ENCODE measurements around the gene KIAA1671. TPM values are rescaled to one million over a fixed set of nuclear protein-coding genes. Genes with fewer than 3 reads are reported as not detected.

KIAA1671 gene
- total RNA-seq, 1 experiment from 2014 or later: 12.8 TPM

DNA sequence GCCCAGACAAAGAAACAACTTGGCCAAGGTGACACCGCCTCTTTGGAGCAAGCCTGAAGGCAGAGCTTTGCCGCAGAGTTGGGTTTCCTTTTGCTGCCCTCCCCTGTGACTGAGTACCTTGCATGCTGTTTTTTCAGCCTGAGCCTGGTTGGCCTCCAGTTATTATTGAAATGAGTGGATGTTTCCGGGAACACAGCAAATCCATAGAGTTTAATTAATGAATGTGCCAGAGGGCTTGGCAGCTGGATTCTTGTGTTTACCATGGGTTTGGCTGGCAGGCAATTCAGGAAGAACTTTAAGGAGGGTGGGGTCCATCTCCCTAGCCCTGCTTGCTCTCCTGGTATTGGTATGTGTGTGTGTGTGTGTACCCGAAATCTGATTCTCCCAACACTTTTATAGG lies 181.5 kb downstream of the KIAA1671 start:
- no peak overlapping the region for H3K4me3 ChIP-seq (ENCODE audit: low read depth, low read length, poor library complexity, severe bottlenecking)
- no peaks in the 10 kb centered on the region for H3K27me3 ChIP-seq (replicated peaks; ENCODE audit: insufficient read depth, low read depth, low read length, poor library complexity)
- no peak for DNase-seq (ENCODE audit: low spot score)
- no peak overlapping the region for H3K27ac ChIP-seq (ENCODE audit: low read depth, low read length, poor library complexity, severe bottlenecking)
- TF ChIP-seq, protein P1, sequence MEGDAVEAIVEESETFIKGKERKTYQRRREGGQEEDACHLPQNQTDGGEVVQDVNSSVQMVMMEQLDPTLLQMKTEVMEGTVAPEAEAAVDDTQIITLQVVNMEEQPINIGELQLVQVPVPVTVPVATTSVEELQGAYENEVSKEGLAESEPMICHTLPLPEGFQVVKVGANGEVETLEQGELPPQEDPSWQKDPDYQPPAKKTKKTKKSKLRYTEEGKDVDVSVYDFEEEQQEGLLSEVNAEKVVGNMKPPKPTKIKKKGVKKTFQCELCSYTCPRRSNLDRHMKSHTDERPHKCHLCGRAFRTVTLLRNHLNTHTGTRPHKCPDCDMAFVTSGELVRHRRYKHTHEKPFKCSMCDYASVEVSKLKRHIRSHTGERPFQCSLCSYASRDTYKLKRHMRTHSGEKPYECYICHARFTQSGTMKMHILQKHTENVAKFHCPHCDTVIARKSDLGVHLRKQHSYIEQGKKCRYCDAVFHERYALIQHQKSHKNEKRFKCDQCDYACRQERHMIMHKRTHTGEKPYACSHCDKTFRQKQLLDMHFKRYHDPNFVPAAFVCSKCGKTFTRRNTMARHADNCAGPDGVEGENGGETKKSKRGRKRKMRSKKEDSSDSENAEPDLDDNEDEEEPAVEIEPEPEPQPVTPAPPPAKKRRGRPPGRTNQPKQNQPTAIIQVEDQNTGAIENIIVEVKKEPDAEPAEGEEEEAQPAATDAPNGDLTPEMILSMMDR (conservative IDR thresholded peaks at IDR 0.05; ENCODE audit: low read depth, low read length): no peak
- TF ChIP-seq EZH2 (IDR thresholded peaks at IDR 0.05; ENCODE audit: borderline replicate concordance, low read depth, low read length, poor library complexity, severe bottlenecking): no peak
- no peaks in the 10 kb centered on the region for H3K36me3 ChIP-seq (ENCODE audit: insufficient read depth, low read length, poor library complexity, severe bottlenecking)
- BruUV-seq (replicated peaks): no TSS peak
- intact Hi-C loops (cut with micrococcal nuclease; ENCODE audit: unreplicated experiment): no loop called here
- CTCF ChIA-PET: no interaction called here
- no peaks in the 10 kb centered on the region for H3K9me3 ChIP-seq (ENCODE audit: low read depth, low read length, poor library complexity, severe bottlenecking)
- H3K4me1 ChIP-seq (ENCODE audit: insufficient read depth, low read length, poor library complexity, severe bottlenecking): peaks cover 19% of the 10 kb centered on the region
- POLR2A ChIA-PET (ENCODE audit: low non-redundant PET): no interaction called here

DNA sequence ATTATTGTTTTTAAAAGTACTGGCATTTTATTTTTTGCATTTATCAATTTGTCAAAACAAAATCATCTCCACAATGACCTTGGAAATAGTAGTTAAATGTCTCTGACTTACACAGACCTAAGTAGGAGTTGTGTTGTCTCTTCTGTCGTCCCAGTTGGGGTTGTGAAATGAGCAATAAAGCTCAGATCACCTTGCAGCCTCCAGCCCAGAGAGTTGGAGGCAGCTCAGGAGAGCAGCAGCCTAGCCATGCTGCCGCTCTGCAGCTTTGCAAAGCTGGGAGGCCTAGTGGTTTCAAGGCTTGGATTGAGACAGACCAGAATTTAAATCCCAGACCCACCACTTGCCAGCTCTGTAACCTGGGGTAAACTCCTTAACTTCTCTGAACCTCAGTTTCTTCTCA lies 181.9 kb downstream of the KIAA1671 start:
- H3K4me3 ChIP-seq (ENCODE audit: low read depth, low read length, poor library complexity, severe bottlenecking): no peak overlapping the region
- no peaks in the 10 kb centered on the region for H3K36me3 ChIP-seq (ENCODE audit: insufficient read depth, low read length, poor library complexity, severe bottlenecking)
- no peak for DNase-seq (ENCODE audit: low spot score)
- ChIA-PET POLR2A (ENCODE audit: low non-redundant PET) (no interaction called here), CTCF (no interaction called here)
- H3K27ac ChIP-seq (ENCODE audit: low read depth, low read length, poor library complexity, severe bottlenecking): no peak overlapping the region
- H3K9me3 ChIP-seq (ENCODE audit: low read depth, low read length, poor library complexity, severe bottlenecking): no peaks in the 10 kb centered on the region
- peaks cover 23% of the 10 kb centered on the region for H3K4me1 ChIP-seq (ENCODE audit: insufficient read depth, low read length, poor library complexity, severe bottlenecking)
- no peak for TF ChIP-seq EZH2 (IDR thresholded peaks at IDR 0.05; ENCODE audit: borderline replicate concordance, low read depth, low read length, poor library complexity, severe bottlenecking)
- TF ChIP-seq, protein P1 (conservative IDR thresholded peaks at IDR 0.05; ENCODE audit: low read depth, low read length): no peak
- intact Hi-C loops (cut with micrococcal nuclease; ENCODE audit: unreplicated experiment): no loop called here
- no peaks in the 10 kb centered on the region for H3K27me3 ChIP-seq (replicated peaks; ENCODE audit: insufficient read depth, low read depth, low read length, poor library complexity)
- BruUV-seq (replicated peaks): no TSS peak

DNA sequence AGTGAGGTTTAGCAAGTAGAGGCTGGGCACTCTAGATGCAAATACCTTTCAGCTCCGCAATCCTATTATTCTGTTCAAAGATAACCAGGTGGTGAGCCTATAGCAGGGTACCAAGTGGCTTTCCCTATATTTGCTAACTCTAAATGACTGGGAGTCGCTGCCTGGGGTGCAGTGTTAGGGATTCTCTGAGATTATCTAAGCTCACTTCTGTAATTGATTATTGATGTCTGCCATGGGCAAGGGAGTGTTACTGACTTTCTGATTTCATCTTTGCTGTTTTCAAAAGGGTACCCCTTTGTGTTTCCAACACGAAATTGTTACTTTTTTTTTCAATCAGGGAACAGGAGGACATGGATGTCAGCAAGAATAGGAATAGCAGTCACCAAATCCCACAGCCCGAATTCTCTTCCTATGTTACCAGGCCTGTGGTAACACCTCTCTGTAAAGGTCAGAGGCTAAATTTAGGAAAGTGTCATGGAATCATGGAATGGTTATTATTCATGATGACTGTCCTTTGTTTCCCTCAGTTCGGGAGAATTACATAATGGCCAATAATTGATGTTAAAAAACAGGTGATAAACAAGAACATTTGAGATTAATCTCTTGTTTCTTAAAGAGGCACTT lies 184.5 kb downstream of the KIAA1671 start:
- intact Hi-C loops (cut with micrococcal nuclease; ENCODE audit: unreplicated experiment): no loop called here
- Histone ChIP-seq H3K9me3 (ENCODE audit: low read depth, low read length, poor library complexity, severe bottlenecking) (no peaks in the 10 kb centered on the region), H3K27me3 (replicated peaks; ENCODE audit: insufficient read depth, low read depth, low read length, poor library complexity) (no peaks in the 10 kb centered on the region), H3K4me3 (ENCODE audit: low read depth, low read length, poor library complexity, severe bottlenecking) (no peak overlapping the region), H3K36me3 (ENCODE audit: insufficient read depth, low read length, poor library complexity, severe bottlenecking) (no peaks in the 10 kb centered on the region), H3K27ac (ENCODE audit: low read depth, low read length, poor library complexity, severe bottlenecking) (no peak overlapping the region), H3K4me1 (ENCODE audit: insufficient read depth, low read length, poor library complexity, severe bottlenecking) (peaks cover 27% of the 10 kb centered on the region)
- no TSS peak for BruUV-seq (replicated peaks)
- ChIA-PET POLR2A (ENCODE audit: low non-redundant PET) (no interaction called here), CTCF (no interaction called here)
- TF ChIP-seq EZH2 (IDR thresholded peaks at IDR 0.05; ENCODE audit: borderline replicate concordance, low read depth, low read length, poor library complexity, severe bottlenecking): no peak
- TF ChIP-seq, protein P1 (conservative IDR thresholded peaks at IDR 0.05; ENCODE audit: low read depth, low read length): no peak
- DNase-seq (ENCODE audit: low spot score): no peak

Measured in A673 (cell line).